ENCODE data around the gene LHB. TPM values are rescaled to one million over a fixed set of nuclear protein-coding genes. Genes with fewer than 3 reads are reported as not detected.

LHB gene
- total and polyA plus RNA-seq, 2 donors = 1.2 TPM; not detected in 1

- H3K36me3 ChIP-seq (ENCODE audit: control insufficient read depth in 2 of 2, insufficient read depth in 2 of 2, low read length in 1 of 2) = peaks cover 16 to 30% of the 10 kb centered on the region in 2 donors
- H3K27me3 ChIP-seq (ENCODE audit: control insufficient read depth in 2 of 2, insufficient read depth in 1 of 2, low read length in 1 of 2) = peaks cover 16 to 54% of the 10 kb centered on the region in 2 donors
- H3K27ac ChIP-seq (ENCODE audit: low read depth in 1 of 2, low read length in 1 of 2) = no peak overlapping the region
- H3K9me3 ChIP-seq (ENCODE audit: control insufficient read depth in 2 of 2, insufficient read depth in 1 of 2, low read length in 1 of 2) = no peaks in the 10 kb centered on the region
- peaks cover 3 to 14% of the 10 kb centered on the region in 2 donors for H3K4me1 ChIP-seq (ENCODE audit: control insufficient read depth in 2 of 2, insufficient read depth in 2 of 2, low read length in 2 of 2)
- DNase-seq (ENCODE audit: low read depth in 6 of 9, low spot score in 9 of 9) = peak in 3 of 9 donors; percentile 22 to 50 (median 46)
- H3K4me3 ChIP-seq (ENCODE audit: low read length in 2 of 2) = peak overlapping the region in 1 of 2 donors; percentile 47
- 1% methylated on average over 62 of the region's 62 CpGs for WGBS
Measured at GRCh38 chr19:49017666-49018351, 918 bp upstream of the LHB start.

DNA sequence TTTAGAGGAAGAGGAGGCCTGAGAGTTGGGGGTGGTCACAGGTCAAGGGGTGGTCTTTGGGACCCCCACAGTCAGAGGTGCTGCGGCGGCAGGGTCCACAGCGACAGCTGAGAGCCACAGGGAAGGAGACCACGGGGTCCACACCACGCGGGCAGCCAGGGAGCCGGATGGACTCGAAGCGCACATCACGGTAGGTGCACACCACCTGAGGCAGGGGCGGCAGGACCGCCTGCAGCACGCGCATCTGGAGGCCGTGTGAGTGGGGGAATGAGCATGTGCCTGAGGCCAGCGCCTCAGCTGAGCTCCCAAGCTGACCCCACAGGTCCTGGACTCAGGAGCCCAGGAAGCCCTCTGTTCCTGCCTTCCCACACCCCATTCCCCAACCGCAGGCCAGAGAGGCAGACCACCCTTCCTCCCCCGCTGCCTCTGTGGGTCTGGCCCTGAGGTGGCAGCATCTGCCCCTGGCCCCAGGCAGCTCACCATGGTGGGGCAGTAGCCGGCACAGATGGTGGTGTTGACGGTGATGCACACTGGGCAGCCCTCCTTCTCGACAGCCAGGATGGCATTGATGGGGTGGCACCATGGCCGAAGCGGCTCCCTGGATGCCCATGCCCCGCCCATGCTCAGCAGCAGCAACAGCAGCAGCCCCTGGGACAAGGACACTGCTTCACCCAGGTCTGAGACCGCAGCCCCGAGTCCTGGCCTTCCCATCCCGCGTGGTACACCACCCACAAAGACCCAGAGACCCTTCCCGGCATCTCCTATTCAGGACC, 638 bp downstream of the LHB start:
- WGBS = 94% methylated on average over 27 of the region's 29 CpGs
- DNase-seq (ENCODE audit: low read depth in 6 of 9, low spot score in 9 of 9) = no peak

GRCh38 chr19:49014870-49015255, 2.0 kb downstream of the LHB start:
- Histone ChIP-seq H3K4me3 (ENCODE audit: low read length in 2 of 2) (no peak overlapping the region), H3K9me3 (ENCODE audit: control insufficient read depth in 2 of 2, insufficient read depth in 1 of 2, low read length in 1 of 2) (no peaks in the 10 kb centered on the region), H3K27me3 (ENCODE audit: control insufficient read depth in 2 of 2, insufficient read depth in 1 of 2, low read length in 1 of 2) (peaks cover 13 to 28% of the 10 kb centered on the region in 2 donors), H3K4me1 (ENCODE audit: control insufficient read depth in 2 of 2, insufficient read depth in 2 of 2, low read length in 2 of 2) (peaks cover 3 to 14% of the 10 kb centered on the region in 2 donors), H3K36me3 (ENCODE audit: control insufficient read depth in 2 of 2, insufficient read depth in 2 of 2, low read length in 1 of 2) (peaks cover 43 to 59% of the 10 kb centered on the region in 2 donors), H3K27ac (ENCODE audit: low read depth in 1 of 2, low read length in 1 of 2) (no peak overlapping the region)
- DNase-seq (ENCODE audit: low read depth in 6 of 9, low spot score in 9 of 9) = no peak
- 98% methylated on average over 18 of the region's 18 CpGs for WGBS

More for the DNA sequence above, 638 bp downstream of the LHB start:
- no peaks in the 10 kb centered on the region for H3K9me3 ChIP-seq (ENCODE audit: control insufficient read depth in 2 of 2, insufficient read depth in 1 of 2, low read length in 1 of 2)
- no peak overlapping the region for H3K27ac ChIP-seq (ENCODE audit: low read depth in 1 of 2, low read length in 1 of 2)
- peaks cover 16 to 42% of the 10 kb centered on the region in 2 donors for H3K27me3 ChIP-seq (ENCODE audit: control insufficient read depth in 2 of 2, insufficient read depth in 1 of 2, low read length in 1 of 2)
- H3K36me3 ChIP-seq (ENCODE audit: control insufficient read depth in 2 of 2, insufficient read depth in 2 of 2, low read length in 1 of 2) = peaks cover 31 to 45% of the 10 kb centered on the region in 2 donors
- peaks cover 3 to 14% of the 10 kb centered on the region in 2 donors for H3K4me1 ChIP-seq (ENCODE audit: control insufficient read depth in 2 of 2, insufficient read depth in 2 of 2, low read length in 2 of 2)
- H3K4me3 ChIP-seq (ENCODE audit: low read length in 2 of 2) = no peak overlapping the region

- Histone ChIP-seq H3K9me3 (ENCODE audit: control insufficient read depth in 2 of 2, insufficient read depth in 1 of 2, low read length in 1 of 2) (no peaks in the 10 kb centered on the region), H3K4me1 (ENCODE audit: control insufficient read depth in 2 of 2, insufficient read depth in 2 of 2, low read length in 2 of 2) (peaks cover 3 to 11% of the 10 kb centered on the region in 2 donors), H3K27ac (ENCODE audit: low read depth in 1 of 2, low read length in 1 of 2) (no peak overlapping the region), H3K36me3 (ENCODE audit: control insufficient read depth in 2 of 2, insufficient read depth in 2 of 2, low read length in 1 of 2) (peaks cover 48 to 64% of the 10 kb centered on the region in 2 donors), H3K4me3 (ENCODE audit: low read length in 2 of 2) (no peak overlapping the region), H3K27me3 (ENCODE audit: control insufficient read depth in 2 of 2, insufficient read depth in 1 of 2, low read length in 1 of 2) (peaks cover 7 to 23% of the 10 kb centered on the region in 2 donors)
- 97% methylated on average over 32 of the region's 32 CpGs for WGBS
- no peak for DNase-seq (ENCODE audit: low read depth in 6 of 9, low spot score in 9 of 9)
Measured at GRCh38 chr19:49014123-49014869, 2.6 kb downstream of the LHB start.

GRCh38 chr19:49011194-49011593, 5.7 kb downstream of the LHB start:
- Histone ChIP-seq H3K27ac (ENCODE audit: low read depth in 1 of 2, low read length in 1 of 2) (no peak overlapping the region), H3K4me1 (ENCODE audit: control insufficient read depth in 2 of 2, insufficient read depth in 2 of 2, low read length in 2 of 2) (no peaks in the 10 kb centered on the region), H3K36me3 (ENCODE audit: control insufficient read depth in 2 of 2, insufficient read depth in 2 of 2, low read length in 1 of 2) (peaks cover 62 to 76% of the 10 kb centered on the region in 2 donors), H3K27me3 (ENCODE audit: control insufficient read depth in 2 of 2, insufficient read depth in 1 of 2, low read length in 1 of 2) (no peaks in the 10 kb centered on the region), H3K9me3 (ENCODE audit: control insufficient read depth in 2 of 2, insufficient read depth in 1 of 2, low read length in 1 of 2) (no peaks in the 10 kb centered on the region), H3K4me3 (ENCODE audit: low read length in 2 of 2) (no peak overlapping the region)
- DNase-seq (ENCODE audit: low read depth in 6 of 9, low spot score in 9 of 9) = no peak
- 98% methylated on average over 17 of the region's 17 CpGs for WGBS

DNA sequence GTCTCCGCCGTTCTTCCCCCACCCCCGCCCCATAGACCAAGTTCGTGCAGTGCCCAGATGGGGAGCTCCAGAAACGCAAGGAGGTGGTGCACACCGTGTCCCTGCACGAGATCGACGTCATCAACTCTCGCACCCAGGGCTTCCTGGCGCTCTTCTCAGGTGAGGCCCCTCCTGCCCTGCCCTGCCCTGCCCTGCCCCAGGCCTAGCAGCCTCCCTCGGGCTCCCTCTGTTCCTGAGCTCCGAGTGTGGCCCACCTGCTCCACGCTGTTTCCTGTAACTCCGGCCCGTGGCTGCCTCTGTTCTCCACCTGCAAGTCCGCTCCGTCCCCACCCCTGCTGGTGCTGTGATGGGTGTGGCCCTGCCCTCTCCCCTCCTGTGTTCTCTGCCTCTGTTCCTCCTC, 6.4 kb downstream of the LHB start:
- WGBS = 97% methylated on average over 18 of the region's 18 CpGs
- H3K27ac ChIP-seq (ENCODE audit: low read depth in 1 of 2, low read length in 1 of 2) = no peak overlapping the region
- no peaks in the 10 kb centered on the region for H3K9me3 ChIP-seq (ENCODE audit: control insufficient read depth in 2 of 2, insufficient read depth in 1 of 2, low read length in 1 of 2)
- no peaks in the 10 kb centered on the region for H3K4me1 ChIP-seq (ENCODE audit: control insufficient read depth in 2 of 2, insufficient read depth in 2 of 2, low read length in 2 of 2)
- H3K27me3 ChIP-seq (ENCODE audit: control insufficient read depth in 2 of 2, insufficient read depth in 1 of 2, low read length in 1 of 2) = no peaks in the 10 kb centered on the region
- no peak for DNase-seq (ENCODE audit: low read depth in 6 of 9, low spot score in 9 of 9)
- no peak overlapping the region for H3K4me3 ChIP-seq (ENCODE audit: low read length in 2 of 2)
- H3K36me3 ChIP-seq (ENCODE audit: control insufficient read depth in 2 of 2, insufficient read depth in 2 of 2, low read length in 1 of 2) = peaks cover 60 to 76% of the 10 kb centered on the region in 2 donors

- Histone ChIP-seq H3K9me3 (ENCODE audit: control insufficient read depth in 2 of 2, insufficient read depth in 1 of 2, low read length in 1 of 2) (no peaks in the 10 kb centered on the region), H3K36me3 (ENCODE audit: control insufficient read depth in 2 of 2, insufficient read depth in 2 of 2, low read length in 1 of 2) (peaks cover 62 to 75% of the 10 kb centered on the region in 2 donors), H3K4me1 (ENCODE audit: control insufficient read depth in 2 of 2, insufficient read depth in 2 of 2, low read length in 2 of 2) (no peaks in the 10 kb centered on the region), H3K27me3 (ENCODE audit: control insufficient read depth in 2 of 2, insufficient read depth in 1 of 2, low read length in 1 of 2) (no peaks in the 10 kb centered on the region), H3K4me3 (ENCODE audit: low read length in 2 of 2) (no peak overlapping the region), H3K27ac (ENCODE audit: low read depth in 1 of 2, low read length in 1 of 2) (no peak overlapping the region)
- DNase-seq (ENCODE audit: low read depth in 6 of 9, low spot score in 9 of 9) = no peak
- 99% methylated on average over 18 of the region's 18 CpGs for WGBS
Measured at GRCh38 chr19:49009828-49010227, 7.1 kb downstream of the LHB start.

- WGBS = 98% methylated on average over 22 of the region's 22 CpGs
- H3K27ac ChIP-seq (ENCODE audit: low read depth in 1 of 2, low read length in 1 of 2) = no peak overlapping the region
- no peak for DNase-seq (ENCODE audit: low read depth in 6 of 9, low spot score in 9 of 9)
- H3K4me3 ChIP-seq (ENCODE audit: low read length in 2 of 2) = no peak overlapping the region
- peaks cover 71 to 72% of the 10 kb centered on the region in 2 donors for H3K36me3 ChIP-seq (ENCODE audit: control insufficient read depth in 2 of 2, insufficient read depth in 2 of 2, low read length in 1 of 2)
- no peaks in the 10 kb centered on the region for H3K9me3 ChIP-seq (ENCODE audit: control insufficient read depth in 2 of 2, insufficient read depth in 1 of 2, low read length in 1 of 2)
- no peaks in the 10 kb centered on the region for H3K4me1 ChIP-seq (ENCODE audit: control insufficient read depth in 2 of 2, insufficient read depth in 2 of 2, low read length in 2 of 2)
- no peaks in the 10 kb centered on the region for H3K27me3 ChIP-seq (ENCODE audit: control insufficient read depth in 2 of 2, insufficient read depth in 1 of 2, low read length in 1 of 2)
Measured at GRCh38 chr19:49006905-49007304, 10.0 kb downstream of the LHB start.

Measured in thymus (tissue), 11 donors.